Endothelial cell of umbilical vein (primary cell): ENCODE results near the gene GPLD1. TPM values are rescaled to one million over a fixed set of nuclear protein-coding genes. Genes with fewer than 3 reads are reported as not detected.

Source experiments
- BruUV-seq: library from RNA; stranded (reverse); fragments of 400-500 nt; replicated peaks from 2 replicates; lab custom pipeline; 2021; lab: Mats Ljungman, UMichigan
- CTCF ChIA-PET: fragments of 300-600, 350-600 bp; sonication (Branson Sonifier 250); formaldehyde crosslinking; loops from one replicate; lab custom pipeline; 2021; ENCODE audit warnings: antibody characterized with exemption, inconsistent platforms; lab: Charles Lee
- POLR2A ChIA-PET: fragments of 300-600, 350-600 bp; sonication (Branson Sonifier 250); formaldehyde crosslinking; loops from one replicate; lab custom pipeline; 2021; ENCODE audit warnings: antibody characterized with exemption, inconsistent platforms; lab: Charles Lee
- DNase-seq: peaks from one replicate; pipeline ENCODE4 v3.0.0-alpha.2; 2011; ENCODE audit warnings: low read depth, low spot score
- FAIRE-seq: peaks from 2 replicates; lab custom pipeline; 2011; peaks lifted over from hg19 to GRCh38; lab: Jason Lieb, UNC
- H2AFZ ChIP-seq: 2 replicates; pipeline ENCODE4 v1.6.0; 2012; ENCODE audit warnings: low read depth, low read length, control low read depth, inconsistent platforms
- H3K27ac ChIP-seq: 2 replicates; pipeline ENCODE4 v1.5.1; 2011; ENCODE audit warnings: low read depth, mild to moderate bottlenecking, control low read depth, low read length, moderate library complexity; ENCODE audit not compliant: insufficient read depth
- H3K27me3 ChIP-seq, 2 experiments: 2 replicates each; pipeline versions ENCODE4 v1.6.0 to v1.6.1; 2011; ENCODE audit warnings: low read length in 2 of 2, mixed read lengths in 1 of 2; ENCODE audit not compliant: control insufficient read depth in 2 of 2, insufficient read depth in 2 of 2
- H3K36me3 ChIP-seq, 2 experiments: 2 replicates in 1 of 2; 3 replicates in 1 of 2; pipeline ENCODE4 v1.5.1; 2011; ENCODE audit warnings: low read length in 2 of 2, mild to moderate bottlenecking in 1 of 2, moderate library complexity in 1 of 2; ENCODE audit not compliant: control insufficient read depth in 2 of 2, insufficient read depth in 2 of 2; ENCODE audit errors: extremely low read depth in 1 of 2
- H3K4me1 ChIP-seq: 3 replicates; pipeline ENCODE4 v1.5.1; 2011; ENCODE audit warnings: mild to moderate bottlenecking, low read length; ENCODE audit not compliant: control insufficient read depth, insufficient read depth; ENCODE audit errors: extremely low read depth
- H3K4me2 ChIP-seq: 2 replicates; pipeline ENCODE4 v1.6.1; 2011; ENCODE audit warnings: low read length, control low read depth, mixed read lengths; ENCODE audit not compliant: insufficient read depth
- H3K4me3 ChIP-seq, 3 experiments: fragments of 200-600 bp in 1 of 3; sonication (generic), shearing (Covaris generic) in 1 of 3; replicated peaks in 1 of 3; 2 replicates each; pipeline ENCODE4 v1.5.1; 2011 to 2016; ENCODE audit warnings: control low read depth in 3 of 3, low read length in 3 of 3, mild to moderate bottlenecking in 2 of 3, inconsistent platforms in 1 of 3, low read depth in 1 of 3, moderate library complexity in 1 of 3; ENCODE audit not compliant: insufficient read depth in 1 of 3
- H3K79me2 ChIP-seq: 2 replicates; pipeline ENCODE4 v1.6.0; 2012; ENCODE audit warnings: low read length, inconsistent platforms; ENCODE audit not compliant: control insufficient read depth, insufficient read depth
- H3K9ac ChIP-seq: replicated peaks from 2 replicates; pipeline ENCODE3; 2011; ENCODE audit warnings: low read length, control low read depth; ENCODE audit not compliant: insufficient read depth; ENCODE audit errors: extremely low read depth
- H3K9me1 ChIP-seq: replicated peaks from 3 replicates; pipeline ENCODE4 v1.6.0; 2011; ENCODE audit warnings: mild to moderate bottlenecking, low read length; ENCODE audit not compliant: control insufficient read depth, insufficient read depth; ENCODE audit errors: extremely low read depth
- H3K9me3 ChIP-seq: replicated peaks from 2 replicates; pipeline ENCODE4 v1.5.1; 2012; ENCODE audit warnings: low read length, inconsistent platforms; ENCODE audit not compliant: control insufficient read depth, insufficient read depth
- H4K20me1 ChIP-seq: replicated peaks from 2 replicates; pipeline ENCODE3; 2011; ENCODE audit warnings: mild to moderate bottlenecking, low read length; ENCODE audit not compliant: control insufficient read depth, insufficient read depth; ENCODE audit errors: extremely low read depth
- CTCF ChIP-seq, 2 donors: IDR thresholded peaks; 1 replicate in 1 of 2; 2 replicates in 1 of 2; pipeline ENCODE4 v1.5.1; 2011; ENCODE audit warnings: low read length in 2 of 2, mild to moderate bottlenecking in 2 of 2, moderate library complexity in 2 of 2, control low read depth in 1 of 2, inconsistent platforms in 1 of 2, low read depth in 1 of 2; ENCODE audit not compliant: insufficient read depth in 1 of 2; ENCODE audit errors: extremely low read depth in 1 of 2
- EZH2 ChIP-seq: IDR thresholded peaks from 2 replicates; pipeline ENCODE4 v1.6.1; 2012; ENCODE audit warnings: borderline replicate concordance, low read depth, mild to moderate bottlenecking, moderate library complexity, low read length, inconsistent platforms; ENCODE audit not compliant: severe bottlenecking
- FOS ChIP-seq: IDR thresholded peaks from 2 replicates; pipeline ENCODE4 v1.6.1; 2011; ENCODE audit warnings: mild to moderate bottlenecking, low read length, moderate library complexity, borderline replicate concordance; ENCODE audit not compliant: insufficient read depth
- GATA2 ChIP-seq: IDR thresholded peaks from 2 replicates; pipeline ENCODE4 v1.7.0; 2011; ENCODE audit warnings: low read depth, mild to moderate bottlenecking, moderate library complexity, mixed read lengths, low read length; ENCODE audit not compliant: insufficient read length, insufficient read depth
- JUN ChIP-seq: IDR thresholded peaks from 2 replicates; pipeline ENCODE4 v1.6.1; 2011; ENCODE audit warnings: borderline replicate concordance, low read depth; ENCODE audit not compliant: insufficient read length, insufficient read depth
- MAX ChIP-seq: IDR thresholded peaks from 2 replicates; pipeline ENCODE4 v1.6.1; 2011; ENCODE audit not compliant: insufficient read depth, insufficient read length
- MYC ChIP-seq: IDR thresholded peaks from one replicate; pipeline ENCODE4 v1.6.1; 2011; ENCODE audit warnings: mild to moderate bottlenecking, low read depth, low read length
- POLR2A ChIP-seq: IDR thresholded peaks from 2 replicates; pipeline ENCODE4 v1.6.1; 2012; ENCODE audit warnings: low read depth, mild to moderate bottlenecking, control low read depth, low read length
- POLR2AphosphoS5 ChIP-seq: IDR thresholded peaks from 2 replicates; pipeline ENCODE4 v1.6.1; 2012; ENCODE audit warnings: low read depth, mild to moderate bottlenecking, control low read depth, low read length, moderate library complexity; ENCODE audit not compliant: insufficient read depth
- dilution Hi-C: fragments of 300-500 bp; cut with MboI; formaldehyde crosslinking; loops from one replicate; pipeline ENCODE4 v1.15.0; 2019; ENCODE audit warnings: low sequenced_read_pairs; ENCODE audit not compliant: extremely low pct_ligation_motif_present
- intact Hi-C: fragments of 100-400 bp; cut with micrococcal nuclease; formaldehyde crosslinking; loops from one replicate; pipeline ENCODE4 v1.10.0; 2022
- polyA plus RNA-seq, 4 experiments: library from polyadenylated mRNA; depleted of rRNA in 3 of 4; stranded (reverse) in 3 of 4; unstranded in 1 of 4; fragments of >200 nt; gene quantifications; 2 replicates each; pipeline versions ENCODE4 v1.2.1 to v1.2.3, GENCODE V29; 2011 to 2012; ENCODE audit warnings: missing spikeins in 1 of 4
- total RNA-seq: library from RNA; stranded (reverse); gene quantifications from 2 replicates; pipeline ENCODE4 v1.2.3, GENCODE V29; 2021

Gene GPLD1
- total and polyA plus RNA-seq, 2 donors (not counting 3 experiments of a cell fraction or from before 2014, with no cell fraction given) = 0.03 to 0.53 TPM

- no TSS peak for BruUV-seq
- H3K27me3 ChIP-seq = peaks cover 3 to 9% of the 10 kb centered on the region in 2 experiments
- no peaks in the 10 kb centered on the region for H3K9me1 ChIP-seq
- CTCF ChIA-PET = interaction anchor here (1.2 kb wide), 1 partner anchor 24 kb away, joined by 3 read pairs; no protein-coding TSS in a partner anchor
- intact Hi-C loops = no loop called here
- TF ChIP-seq MYC (no peak), POLR2A (no peak), EZH2 (no peak), POLR2AphosphoS5 (no peak)
- H4K20me1 ChIP-seq = no peaks in the 10 kb centered on the region
- dilution Hi-C loops = no loop called here
- H3K9ac ChIP-seq = no peak overlapping the region
- no peaks in the 10 kb centered on the region for H3K9me3 ChIP-seq
- H3K79me2 ChIP-seq = no peaks in the 10 kb centered on the region
- H2AFZ ChIP-seq = no peak overlapping the region
- H3K27ac ChIP-seq = no peak overlapping the region
- H3K4me1 ChIP-seq = peaks cover 4% of the 10 kb centered on the region
- POLR2A ChIA-PET = no interaction called here
- H3K4me3 ChIP-seq = no peak overlapping the region
- no peak for DNase-seq
- no peaks in the 10 kb centered on the region for H3K36me3 ChIP-seq
- H3K4me2 ChIP-seq = no peak overlapping the region
- no peak for FAIRE-seq
Observed at GRCh38 chr6:24497254-24497970, 8.0 kb upstream of the GPLD1 start.

- peak within 1 kb of the TSS; percentile 92 for H2AFZ ChIP-seq
- intact Hi-C loops = loop anchor here (1.0 kb wide), 1 partner anchor 150 kb away; no protein-coding TSS in a partner anchor
- FAIRE-seq (peak; percentile 8), DNase-seq (peak; percentile 50)
- TF ChIP-seq GATA2 (no peak), POLR2AphosphoS5 (no peak), MYC (no peak), CTCF (IDR thresholded peaks at IDR 0.05; ENCODE audit: extremely low read depth in 1 of 2, insufficient read depth in 1 of 2, low read depth in 1 of 2, low read length in 2 of 2) (peak in 1 of 2 donors; percentile 35), FOS (no peak), EZH2 (peak; percentile 23), MAX (no peak), POLR2A (no peak), JUN (no peak)
- no peaks in the 10 kb centered on the region for H3K9me1 ChIP-seq
- ChIA-PET POLR2A (no interaction called here), CTCF (interaction anchor here (1.2 to 1.5 kb wide), 6 partner anchors 9 to 86 kb away, joined by 3 to 4 read pairs (median 3); no protein-coding TSS in a partner anchor)
- H4K20me1 ChIP-seq = no peaks in the 10 kb centered on the region
- no peak within 1 kb of the TSS for H3K27ac ChIP-seq
- no TSS peak for BruUV-seq
- H3K36me3 ChIP-seq = no peaks in the 10 kb centered on the region
- dilution Hi-C loops = no loop called here
- H3K27me3 ChIP-seq = peaks cover 2 to 9% of the 10 kb centered on the region in 2 experiments
- no peak within 1 kb of the TSS for H3K9ac ChIP-seq
- H3K4me3 ChIP-seq = peak within 1 kb of the TSS; percentile 29 to 50 (median 30)
- H3K79me2 ChIP-seq = no peaks in the 10 kb centered on the region
- peaks cover 4% of the 10 kb centered on the region for H3K4me1 ChIP-seq
- no peaks in the 10 kb centered on the region for H3K9me3 ChIP-seq
- H3K4me2 ChIP-seq = peak within 1 kb of the TSS; percentile 82
Observed at GRCh38 chr6:24494821-24495795, 5.7 kb upstream of the GPLD1 start, which contains the start of gene ALDH5A1. ALDH5A1 (plus strand) TSS chr6:24494969; CDS start chr6:24494997, 28 bp downstream.
